ENCODE data around the gene PLCB3. TPM values are rescaled to one million over a fixed set of nuclear protein-coding genes. Genes with fewer than 3 reads are reported as not detected.

Gene PLCB3
- total and polyA plus RNA-seq, 4 donors: 16.9 to 32.3 (median 28.3) TPM

GRCh38 chr11:64283092-64283491 lies 31.8 kb downstream of the PLCB3 start:
- DNase-seq (no peak), ATAC-seq (ENCODE audit: low FRiP score) (no peak)
- no peaks in the 10 kb centered on the region for H3K27me3 ChIP-seq (ENCODE audit: control insufficient read depth in 1 of 2, insufficient read depth in 2 of 2, low read length in 1 of 2)
- no peak overlapping the region for H3K4me3 ChIP-seq (ENCODE audit: low read length in 2 of 2)
- intact Hi-C loops (cut with DNase I): no loop called here
- 81 to 95% methylated on average over 3 of the region's 3 CpGs for WGBS, 2 donors
- H3K9me3 ChIP-seq (ENCODE audit: control insufficient read depth, low read length): no peaks in the 10 kb centered on the region
- H3K36me3 ChIP-seq (ENCODE audit: control insufficient read depth in 1 of 2, insufficient read depth in 2 of 2, low read length in 1 of 2): no peaks in the 10 kb centered on the region
- no peak overlapping the region for H3K27ac ChIP-seq (ENCODE audit: low read depth in 1 of 2, low read length in 2 of 2)
- H3K4me1 ChIP-seq (ENCODE audit: control insufficient read depth in 1 of 2, insufficient read depth in 2 of 2, low read length in 2 of 2): no peaks in the 10 kb centered on the region

GRCh38 chr11:64284048-64284961 lies 33.0 kb downstream of the PLCB3 start, which contains the start of gene BAD:
Gene BAD, minus strand, starts transcription at chr11:64284665. Its CDS starts 297 bp downstream, at chr11:64284368.
- ATAC-seq (ENCODE audit: low FRiP score) (peak; percentile 94), DNase-seq (peak; percentile 97 to 98)
- no peaks in the 10 kb centered on the region for H3K27me3 ChIP-seq (ENCODE audit: control insufficient read depth in 1 of 2, insufficient read depth in 2 of 2, low read length in 1 of 2)
- no peaks in the 10 kb centered on the region for H3K4me1 ChIP-seq (ENCODE audit: control insufficient read depth in 1 of 2, insufficient read depth in 2 of 2, low read length in 2 of 2)
- H3K27ac ChIP-seq (ENCODE audit: low read depth in 1 of 2, low read length in 2 of 2): peak within 1 kb of the TSS; percentile 5 to 72
- no peaks in the 10 kb centered on the region for H3K36me3 ChIP-seq (ENCODE audit: control insufficient read depth in 1 of 2, insufficient read depth in 2 of 2, low read length in 1 of 2)
- H3K4me3 ChIP-seq (ENCODE audit: low read length in 2 of 2): peak within 1 kb of the TSS; percentile 77 to 88
- intact Hi-C loops (cut with DNase I): no loop called here
- H3K9me3 ChIP-seq (ENCODE audit: control insufficient read depth, low read length): no peaks in the 10 kb centered on the region
- 2% methylated on average over 39 to 44 of the region's 44 CpGs for WGBS, 2 donors

GRCh38 chr11:64284962-64285884 lies 33.9 kb downstream of the PLCB3 start, which contains the start of gene GPR137:
Gene GPR137, plus strand, starts transcription at chr11:64285848. Its CDS starts 677 bp downstream, at chr11:64286525.
- Histone ChIP-seq H3K27ac (ENCODE audit: low read depth in 1 of 2, low read length in 2 of 2) (peak within 1 kb of the TSS; percentile 5 to 72), H3K4me3 (ENCODE audit: low read length in 2 of 2) (peak within 1 kb of the TSS; percentile 77 to 88), H3K4me1 (ENCODE audit: control insufficient read depth in 1 of 2, insufficient read depth in 2 of 2, low read length in 2 of 2) (no peaks in the 10 kb centered on the region), H3K27me3 (ENCODE audit: control insufficient read depth in 1 of 2, insufficient read depth in 2 of 2, low read length in 1 of 2) (no peaks in the 10 kb centered on the region), H3K9me3 (ENCODE audit: control insufficient read depth, low read length) (no peaks in the 10 kb centered on the region), H3K36me3 (ENCODE audit: control insufficient read depth in 1 of 2, insufficient read depth in 2 of 2, low read length in 1 of 2) (no peaks in the 10 kb centered on the region)
- intact Hi-C loops (cut with DNase I): no loop called here
- WGBS, 2 donors: 0 to 1% methylated on average over 67 to 102 of the region's 102 CpGs
- ATAC-seq (ENCODE audit: low FRiP score): peak; percentile 90
- DNase-seq: peak; percentile 91 to 96

- intact Hi-C loops (cut with DNase I): no loop called here
- ATAC-seq (ENCODE audit: low FRiP score): no peak
- 24 to 31% methylated on average over 30 to 40 of the region's 40 CpGs for WGBS, 2 donors
- Histone ChIP-seq H3K9me3 (ENCODE audit: control insufficient read depth, low read length) (no peaks in the 10 kb centered on the region), H3K27me3 (ENCODE audit: control insufficient read depth in 1 of 2, insufficient read depth in 2 of 2, low read length in 1 of 2) (no peaks in the 10 kb centered on the region), H3K4me1 (ENCODE audit: control insufficient read depth in 1 of 2, insufficient read depth in 2 of 2, low read length in 2 of 2) (no peaks in the 10 kb centered on the region), H3K27ac (ENCODE audit: low read depth in 1 of 2, low read length in 2 of 2) (no peak overlapping the region), H3K4me3 (ENCODE audit: low read length in 2 of 2) (peak overlapping the region; percentile 55 to 77), H3K36me3 (ENCODE audit: control insufficient read depth in 1 of 2, insufficient read depth in 2 of 2, low read length in 1 of 2) (no peaks in the 10 kb centered on the region)
- no peak for DNase-seq
Measured at GRCh38 chr11:64285885-64286800, 34.8 kb downstream of the PLCB3 start.

- Histone ChIP-seq H3K9me3 (ENCODE audit: control insufficient read depth, low read length) (no peaks in the 10 kb centered on the region), H3K4me1 (ENCODE audit: control insufficient read depth in 1 of 2, insufficient read depth in 2 of 2, low read length in 2 of 2) (no peaks in the 10 kb centered on the region), H3K36me3 (ENCODE audit: control insufficient read depth in 1 of 2, insufficient read depth in 2 of 2, low read length in 1 of 2) (no peaks in the 10 kb centered on the region), H3K27me3 (ENCODE audit: control insufficient read depth in 1 of 2, insufficient read depth in 2 of 2, low read length in 1 of 2) (no peaks in the 10 kb centered on the region), H3K4me3 (ENCODE audit: low read length in 2 of 2) (no peak overlapping the region), H3K27ac (ENCODE audit: low read depth in 1 of 2, low read length in 2 of 2) (no peak overlapping the region)
- no peak for ATAC-seq (ENCODE audit: low FRiP score)
- no peak for DNase-seq
- intact Hi-C loops (cut with DNase I): no loop called here
- 88 to 90% methylated on average over 9 of the region's 9 CpGs for WGBS, 2 donors
Measured at GRCh38 chr11:64286801-64287159, 35.5 kb downstream of the PLCB3 start.

- no peaks in the 10 kb centered on the region for H3K36me3 ChIP-seq (ENCODE audit: control insufficient read depth in 1 of 2, insufficient read depth in 2 of 2, low read length in 1 of 2)
- H3K27ac ChIP-seq (ENCODE audit: low read depth in 1 of 2, low read length in 2 of 2): no peak overlapping the region
- 96 to 97% methylated on average over 33 of the region's 33 CpGs for WGBS, 2 donors
- no peaks in the 10 kb centered on the region for H3K9me3 ChIP-seq (ENCODE audit: control insufficient read depth, low read length)
- H3K4me1 ChIP-seq (ENCODE audit: control insufficient read depth in 1 of 2, insufficient read depth in 2 of 2, low read length in 2 of 2): no peaks in the 10 kb centered on the region
- H3K27me3 ChIP-seq (ENCODE audit: control insufficient read depth in 1 of 2, insufficient read depth in 2 of 2, low read length in 1 of 2): no peaks in the 10 kb centered on the region
- ATAC-seq (ENCODE audit: low FRiP score) (no peak), DNase-seq (no peak)
- intact Hi-C loops (cut with DNase I): no loop called here
- no peak overlapping the region for H3K4me3 ChIP-seq (ENCODE audit: low read length in 2 of 2)
Measured at GRCh38 chr11:64287676-64288352, 36.5 kb downstream of the PLCB3 start.

- no peak overlapping the region for H3K4me3 ChIP-seq (ENCODE audit: low read length in 2 of 2)
- H3K9me3 ChIP-seq (ENCODE audit: control insufficient read depth, low read length): no peaks in the 10 kb centered on the region
- no peak overlapping the region for H3K27ac ChIP-seq (ENCODE audit: low read depth in 1 of 2, low read length in 2 of 2)
- H3K4me1 ChIP-seq (ENCODE audit: control insufficient read depth in 1 of 2, insufficient read depth in 2 of 2, low read length in 2 of 2): no peaks in the 10 kb centered on the region
- DNase-seq (no peak), ATAC-seq (ENCODE audit: low FRiP score) (no peak)
- intact Hi-C loops (cut with DNase I): no loop called here
- H3K36me3 ChIP-seq (ENCODE audit: control insufficient read depth in 1 of 2, insufficient read depth in 2 of 2, low read length in 1 of 2): no peaks in the 10 kb centered on the region
- no peaks in the 10 kb centered on the region for H3K27me3 ChIP-seq (ENCODE audit: control insufficient read depth in 1 of 2, insufficient read depth in 2 of 2, low read length in 1 of 2)
- 90 to 92% methylated on average over 9 of the region's 9 CpGs for WGBS, 2 donors
Measured at GRCh38 chr11:64288353-64288750, 37.0 kb downstream of the PLCB3 start.
